Colonic mucosa (tissue), 4 donors: ENCODE data around the gene PARVG. TPM values are rescaled to one million over a fixed set of nuclear protein-coding genes. Genes with fewer than 3 reads are reported as not detected.

ENCODE experiments used
- DNase-seq: peaks from one replicate; pipeline ENCODE4 v3.0.0-alpha.2; 2020
- H3K27ac ChIP-seq: fragments of 200-600 bp; one replicate; pipeline ENCODE4 v1.8.0; 2021
- H3K27me3 ChIP-seq: fragments of 200-600 bp; one replicate; pipeline ENCODE4 v1.8.0; 2021
- H3K36me3 ChIP-seq: fragments of 200-600 bp; one replicate; pipeline ENCODE4 v1.8.0; 2021
- H3K4me1 ChIP-seq: fragments of 200-600 bp; one replicate; pipeline ENCODE4 v1.8.0; 2021; ENCODE audit warnings: mild to moderate bottlenecking
- H3K4me3 ChIP-seq: fragments of 200-600 bp; one replicate; pipeline ENCODE4 v1.8.0; 2021
- H3K9ac ChIP-seq, 2 donors: one replicate each; pipeline ENCODE4 v1.7.0; 2013; ENCODE audit warnings: control low read depth in 2 of 2, low read depth in 2 of 2, low read length in 2 of 2
- H3K9me3 ChIP-seq: fragments of 200-600 bp; one replicate; pipeline ENCODE4 v1.8.0; 2021
- CTCF ChIP-seq: fragments of 200-600 bp; IDR thresholded peaks from one replicate; pipeline ENCODE4 v1.8.0; 2022; ENCODE audit warnings: antibody characterized with exemption, mild to moderate bottlenecking
- intact Hi-C: fragments of 100-400 bp; cut with DNase I; formaldehyde crosslinking; loops from one replicate; pipeline ENCODE4 v1.14.1; 2022
- total RNA-seq, 2 donors: library from RNA; stranded (reverse); fragmentation: NEBNext Ultra II Directional in 1 of 2; extraction: Animal tissue kit (Norgen Biotek cat#: 25700) in 1 of 2; gene quantifications; one replicate each; pipeline ENCODE4 v1.2.1, GENCODE V29; 2021
- donor health status: healthy.
- donor health status: DM: no; HTN: no; CAD: no.
- donor health status: DM: no; HTN: no; CAD: no.

The PARVG gene
- total RNA-seq, 2 donors from 2014 or later: 2.4 to 4.1 TPM

- Histone ChIP-seq H3K36me3 (no peaks in the 10 kb centered on the region), H3K4me3 (no peak overlapping the region), H3K27me3 (no peaks in the 10 kb centered on the region), H3K4me1 (no peaks in the 10 kb centered on the region), H3K9ac (no peak overlapping the region), H3K9me3 (no peaks in the 10 kb centered on the region), H3K27ac (no peak overlapping the region)
- intact Hi-C loops: no loop called here
- DNase-seq: no peak
- TF ChIP-seq CTCF: no peak
Observed at GRCh38 chr22:44242946-44243724, 62.4 kb downstream of the PARVG start.

GRCh38 chr22:44243761-44244160 is 63.0 kb downstream of the PARVG start:
- H3K4me3 ChIP-seq: no peak overlapping the region
- TF ChIP-seq CTCF: no peak
- H3K9ac ChIP-seq: no peak overlapping the region
- intact Hi-C loops: no loop called here
- no peaks in the 10 kb centered on the region for H3K4me1 ChIP-seq
- DNase-seq: no peak
- no peak overlapping the region for H3K27ac ChIP-seq
- no peaks in the 10 kb centered on the region for H3K36me3 ChIP-seq
- no peaks in the 10 kb centered on the region for H3K9me3 ChIP-seq
- no peaks in the 10 kb centered on the region for H3K27me3 ChIP-seq

GRCh38 chr22:44244265-44244822 is 63.6 kb downstream of the PARVG start:
- DNase-seq: no peak
- Histone ChIP-seq H3K4me3 (no peak overlapping the region), H3K27me3 (no peaks in the 10 kb centered on the region)

GRCh38 chr22:44245438-44245837 is 64.7 kb downstream of the PARVG start:
- no peaks in the 10 kb centered on the region for H3K27me3 ChIP-seq
- no peak for DNase-seq
- no peaks in the 10 kb centered on the region for H3K4me1 ChIP-seq
- TF ChIP-seq CTCF: no peak
- intact Hi-C loops: no loop called here
- no peaks in the 10 kb centered on the region for H3K9me3 ChIP-seq
- H3K4me3 ChIP-seq: no peak overlapping the region
- no peaks in the 10 kb centered on the region for H3K36me3 ChIP-seq
- H3K27ac ChIP-seq: no peak overlapping the region
- H3K9ac ChIP-seq: no peak overlapping the region

More at GRCh38 chr22:44244265-44244822, 63.6 kb downstream of the PARVG start:
- intact Hi-C loops: no loop called here
- Histone ChIP-seq H3K9me3 (no peaks in the 10 kb centered on the region), H3K9ac (no peak overlapping the region), H3K4me1 (no peaks in the 10 kb centered on the region), H3K36me3 (no peaks in the 10 kb centered on the region), H3K27ac (no peak overlapping the region)
- no peak for TF ChIP-seq CTCF

GRCh38 chr22:44245867-44246266 is 65.1 kb downstream of the PARVG start:
- no peak overlapping the region for H3K27ac ChIP-seq
- H3K27me3 ChIP-seq: no peaks in the 10 kb centered on the region
- H3K36me3 ChIP-seq: no peaks in the 10 kb centered on the region
- no peaks in the 10 kb centered on the region for H3K4me1 ChIP-seq
- DNase-seq: no peak
- H3K9ac ChIP-seq: no peak overlapping the region
- TF ChIP-seq CTCF: no peak
- no peak overlapping the region for H3K4me3 ChIP-seq
- no peaks in the 10 kb centered on the region for H3K9me3 ChIP-seq
- intact Hi-C loops: no loop called here
